ENCODE data around the gene RNF181. TPM values are rescaled to one million over a fixed set of nuclear protein-coding genes. Genes with fewer than 3 reads are reported as not detected.

RNF181 gene
- total and polyA plus RNA-seq, 2 donors (not counting 3 experiments of a cell fraction or from before 2014, with no cell fraction given): 142 to 629 TPM

DNA sequence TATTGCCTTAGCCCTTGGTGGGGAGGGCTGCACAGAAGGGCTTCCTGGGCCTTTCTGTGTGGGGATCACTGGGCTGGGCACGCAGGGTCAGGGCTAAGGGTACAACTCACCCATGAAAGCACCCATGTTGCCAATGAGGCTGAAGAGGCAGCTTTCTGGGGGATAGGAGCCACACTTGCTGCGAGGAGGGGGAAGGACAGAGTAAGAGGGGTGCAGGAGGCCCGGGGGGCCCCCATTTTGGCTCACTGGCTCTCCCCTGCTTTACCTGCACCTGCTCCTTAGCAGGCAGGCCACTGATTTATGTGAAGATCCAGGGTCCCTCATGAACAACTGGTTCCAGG lies 4.7 kb downstream of the RNF181 start:
- Histone ChIP-seq H3K79me2 (ENCODE audit: control insufficient read depth, insufficient read depth, low read length) (peaks cover 19% of the 10 kb centered on the region), H2AFZ (ENCODE audit: low read depth, low read length) (no peak overlapping the region), H3K9ac (replicated peaks; ENCODE audit: extremely low read depth, insufficient read depth, low read length) (no peak overlapping the region), H3K9me1 (replicated peaks; ENCODE audit: control insufficient read depth, extremely low read depth, insufficient read depth, low read length) (no peaks in the 10 kb centered on the region), H3K9me3 (replicated peaks; ENCODE audit: control insufficient read depth, insufficient read depth, low read length) (no peaks in the 10 kb centered on the region), H3K27me3 (ENCODE audit: control insufficient read depth in 2 of 2, insufficient read depth in 2 of 2, low read length in 2 of 2) (no peaks in the 10 kb centered on the region), H3K4me2 (ENCODE audit: insufficient read depth, low read length) (no peak overlapping the region), H3K36me3 (ENCODE audit: control insufficient read depth in 2 of 2, extremely low read depth in 1 of 2, insufficient read depth in 2 of 2, low read length in 2 of 2) (peaks cover 0 to 29% of the 10 kb centered on the region in 2 experiments), H3K4me1 (ENCODE audit: control insufficient read depth, extremely low read depth, insufficient read depth, low read length) (peaks cover 16% of the 10 kb centered on the region), H3K27ac (ENCODE audit: insufficient read depth, low read depth, low read length) (no peak overlapping the region), H4K20me1 (replicated peaks; ENCODE audit: control insufficient read depth, extremely low read depth, insufficient read depth, low read length) (no peaks in the 10 kb centered on the region), H3K4me3 (replicated peaks in 1 of 3; ENCODE audit: insufficient read depth in 1 of 3, low read depth in 1 of 3, low read length in 3 of 3) (no peak overlapping the region)
- intact Hi-C loops (cut with micrococcal nuclease): loop anchor here (5.0 kb wide), 1 partner anchor 178 kb away; no protein-coding TSS in a partner anchor
- FAIRE-seq: no peak
- CTCF ChIA-PET: interaction anchor here (0.7 to 2.3 kb wide), 3 partner anchors 10 to 13 kb away, joined by 3 to 8 read pairs (median 5); partner anchors contain the start of gene C2orf68
- DNase-seq (ENCODE audit: low read depth, low spot score): no peak
- POLR2A ChIA-PET: interaction anchor here (0.8 kb wide), 1 partner anchor 13 kb away, joined by 3 read pairs; no protein-coding TSS in a partner anchor
- dilution Hi-C loops (cut with MboI; ENCODE audit: extremely low pct_ligation_motif_present, low sequenced_read_pairs): no loop called here
- no TSS peak for BruUV-seq (replicated peaks)
- TF ChIP-seq GATA2 (IDR thresholded peaks at IDR 0.05; ENCODE audit: insufficient read depth, insufficient read length, low read depth, low read length) (no peak), FOS (IDR thresholded peaks at IDR 0.05; ENCODE audit: borderline replicate concordance, insufficient read depth, low read length) (no peak), POLR2AphosphoS5 (IDR thresholded peaks at IDR 0.05; ENCODE audit: insufficient read depth, low read depth, low read length) (no peak), MYC (IDR thresholded peaks at IDR 0.05; ENCODE audit: low read depth, low read length) (no peak), EZH2 (IDR thresholded peaks at IDR 0.05; ENCODE audit: borderline replicate concordance, low read depth, low read length, severe bottlenecking) (no peak), JUN (IDR thresholded peaks at IDR 0.05; ENCODE audit: borderline replicate concordance, insufficient read depth, insufficient read length, low read depth) (no peak), POLR2A (IDR thresholded peaks at IDR 0.05; ENCODE audit: low read depth, low read length) (no peak)
- TF ChIP-seq, protein P1, sequence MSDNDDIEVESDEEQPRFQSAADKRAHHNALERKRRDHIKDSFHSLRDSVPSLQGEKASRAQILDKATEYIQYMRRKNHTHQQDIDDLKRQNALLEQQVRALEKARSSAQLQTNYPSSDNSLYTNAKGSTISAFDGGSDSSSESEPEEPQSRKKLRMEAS (IDR thresholded peaks at IDR 0.05; ENCODE audit: insufficient read depth, insufficient read length): no peak
- TF ChIP-seq, protein P2, sequence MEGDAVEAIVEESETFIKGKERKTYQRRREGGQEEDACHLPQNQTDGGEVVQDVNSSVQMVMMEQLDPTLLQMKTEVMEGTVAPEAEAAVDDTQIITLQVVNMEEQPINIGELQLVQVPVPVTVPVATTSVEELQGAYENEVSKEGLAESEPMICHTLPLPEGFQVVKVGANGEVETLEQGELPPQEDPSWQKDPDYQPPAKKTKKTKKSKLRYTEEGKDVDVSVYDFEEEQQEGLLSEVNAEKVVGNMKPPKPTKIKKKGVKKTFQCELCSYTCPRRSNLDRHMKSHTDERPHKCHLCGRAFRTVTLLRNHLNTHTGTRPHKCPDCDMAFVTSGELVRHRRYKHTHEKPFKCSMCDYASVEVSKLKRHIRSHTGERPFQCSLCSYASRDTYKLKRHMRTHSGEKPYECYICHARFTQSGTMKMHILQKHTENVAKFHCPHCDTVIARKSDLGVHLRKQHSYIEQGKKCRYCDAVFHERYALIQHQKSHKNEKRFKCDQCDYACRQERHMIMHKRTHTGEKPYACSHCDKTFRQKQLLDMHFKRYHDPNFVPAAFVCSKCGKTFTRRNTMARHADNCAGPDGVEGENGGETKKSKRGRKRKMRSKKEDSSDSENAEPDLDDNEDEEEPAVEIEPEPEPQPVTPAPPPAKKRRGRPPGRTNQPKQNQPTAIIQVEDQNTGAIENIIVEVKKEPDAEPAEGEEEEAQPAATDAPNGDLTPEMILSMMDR (IDR thresholded peaks at IDR 0.05; ENCODE audit: extremely low read depth in 1 of 2, insufficient read depth in 1 of 2, low read depth in 1 of 2, low read length in 2 of 2): no peak

Data from endothelial cell of umbilical vein (primary cell).